ENCODE data around the gene PRKAR1B. TPM values are rescaled to one million over a fixed set of nuclear protein-coding genes. Genes with fewer than 3 reads are reported as not detected.

The PRKAR1B gene
- total RNA-seq, 4 donors from 2014 or later, result 1.2 to 12.5 (median 3.6) TPM

DNA sequence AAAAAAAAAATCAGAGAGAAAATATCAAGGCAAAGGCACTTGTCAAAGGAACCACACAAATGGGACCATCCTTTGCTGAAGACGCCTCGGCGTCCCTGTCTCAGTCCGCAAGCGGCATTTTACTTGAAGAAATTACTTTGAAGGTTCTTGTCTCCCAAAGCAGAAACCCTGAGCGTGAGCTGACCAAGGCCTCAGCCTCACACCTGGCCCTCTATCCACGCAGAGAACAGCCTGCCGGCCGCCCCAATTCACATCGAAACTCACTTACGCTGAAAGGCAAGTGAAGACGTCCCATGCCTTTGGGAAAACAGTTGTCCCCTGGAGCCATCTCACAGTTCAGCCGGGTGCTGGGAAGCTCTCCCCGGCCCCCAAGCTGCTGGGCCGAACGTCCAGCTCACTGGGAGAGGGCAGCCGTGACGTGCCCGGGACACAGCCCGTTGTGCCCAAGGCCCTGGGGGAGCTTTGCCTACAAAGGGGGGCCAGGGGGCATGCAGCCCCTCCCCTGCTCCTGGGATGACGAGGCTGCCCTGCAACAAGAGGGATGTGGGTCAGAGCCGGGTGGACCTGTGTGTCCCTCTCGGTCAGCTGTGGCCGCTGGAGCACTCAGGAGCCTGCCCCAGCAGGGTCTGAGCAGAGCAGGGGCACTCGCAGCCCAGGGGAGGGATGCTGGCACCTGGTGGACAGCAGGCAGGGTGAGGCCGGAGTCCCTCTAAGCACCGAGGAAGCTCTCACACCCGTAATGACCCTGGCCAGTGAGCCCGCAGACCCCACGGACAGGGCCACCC is 157.8 kb downstream of the PRKAR1B start:
- intact Hi-C loops (cut with DNase I; ENCODE audit: low total_unique reads), result no loop called here
- Histone ChIP-seq H3K27me3 (peaks cover 26 to 31% (median 28%) of the 10 kb centered on the region in 3 donors), H3K4me1 (peaks cover 16 to 26% of the 10 kb centered on the region in 2 donors), H3K27ac (peak overlapping the region in 2 of 4 donors; percentile 30 to 33), H3K36me3 (no peaks in the 10 kb centered on the region), H3K9me3 (no peaks in the 10 kb centered on the region), H3K4me3 (no peak overlapping the region)
- in situ Hi-C loops (cut with MboI; ENCODE audit: low sequenced_read_pairs in 4 of 4), result no loop called here
- no peak for ATAC-seq
- no peak for TF ChIP-seq POLR2A (IDR thresholded peaks at IDR 0.05)
- TF ChIP-seq, protein P1, sequence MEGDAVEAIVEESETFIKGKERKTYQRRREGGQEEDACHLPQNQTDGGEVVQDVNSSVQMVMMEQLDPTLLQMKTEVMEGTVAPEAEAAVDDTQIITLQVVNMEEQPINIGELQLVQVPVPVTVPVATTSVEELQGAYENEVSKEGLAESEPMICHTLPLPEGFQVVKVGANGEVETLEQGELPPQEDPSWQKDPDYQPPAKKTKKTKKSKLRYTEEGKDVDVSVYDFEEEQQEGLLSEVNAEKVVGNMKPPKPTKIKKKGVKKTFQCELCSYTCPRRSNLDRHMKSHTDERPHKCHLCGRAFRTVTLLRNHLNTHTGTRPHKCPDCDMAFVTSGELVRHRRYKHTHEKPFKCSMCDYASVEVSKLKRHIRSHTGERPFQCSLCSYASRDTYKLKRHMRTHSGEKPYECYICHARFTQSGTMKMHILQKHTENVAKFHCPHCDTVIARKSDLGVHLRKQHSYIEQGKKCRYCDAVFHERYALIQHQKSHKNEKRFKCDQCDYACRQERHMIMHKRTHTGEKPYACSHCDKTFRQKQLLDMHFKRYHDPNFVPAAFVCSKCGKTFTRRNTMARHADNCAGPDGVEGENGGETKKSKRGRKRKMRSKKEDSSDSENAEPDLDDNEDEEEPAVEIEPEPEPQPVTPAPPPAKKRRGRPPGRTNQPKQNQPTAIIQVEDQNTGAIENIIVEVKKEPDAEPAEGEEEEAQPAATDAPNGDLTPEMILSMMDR (IDR thresholded peaks at IDR 0.05 in 4 of 5, conservative IDR thresholded peaks at IDR 0.05 in 1 of 5), result no peak
- DNase-seq, result no peak

DNA sequence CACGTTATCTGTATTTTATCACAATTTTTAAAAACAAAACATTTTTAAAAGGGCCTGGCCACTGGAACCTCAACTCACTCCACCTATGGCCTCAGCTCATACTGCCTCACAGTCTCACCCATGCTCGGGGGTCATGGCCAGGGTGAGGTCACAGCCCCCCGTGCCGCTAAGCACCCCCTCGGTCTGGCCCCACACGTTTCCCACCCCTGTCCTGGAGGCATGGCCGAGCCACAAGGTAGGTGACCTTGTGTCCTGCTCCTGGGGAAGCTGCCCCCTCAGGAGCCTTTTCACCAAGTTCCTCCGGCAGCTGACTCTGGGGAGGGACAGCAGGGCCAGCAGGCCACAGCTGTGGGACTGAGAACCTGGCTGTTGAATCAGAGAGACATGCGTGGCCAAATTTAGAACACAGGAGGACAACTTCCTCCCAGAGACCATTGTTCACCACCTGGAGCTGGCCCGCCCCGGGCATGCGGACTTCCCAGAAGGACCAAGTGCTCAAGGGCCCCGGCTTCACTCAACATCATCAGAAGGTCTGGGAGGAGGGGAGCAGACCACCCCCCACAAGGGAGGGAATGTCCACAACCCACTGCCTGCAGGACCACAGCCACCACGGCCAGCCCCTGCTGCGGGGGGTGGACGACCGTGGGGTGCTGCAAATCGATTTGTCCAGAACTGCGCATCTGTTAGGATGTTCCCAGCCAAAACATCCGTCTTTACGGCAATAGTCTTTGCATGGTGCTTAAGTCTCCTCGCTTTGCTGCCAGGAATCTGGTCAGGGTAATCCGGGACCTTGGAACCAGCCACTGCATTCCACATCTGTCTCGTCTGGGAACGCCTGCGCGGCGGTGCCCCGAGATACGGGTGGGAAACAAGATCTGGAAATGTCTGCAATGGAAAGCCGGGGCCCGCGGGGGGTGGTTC is 158.8 kb downstream of the PRKAR1B start:
- H3K36me3 ChIP-seq, result no peaks in the 10 kb centered on the region
- TF ChIP-seq, protein P1 (IDR thresholded peaks at IDR 0.05 in 4 of 5, conservative IDR thresholded peaks at IDR 0.05 in 1 of 5), result no peak
- no peak for TF ChIP-seq POLR2A (IDR thresholded peaks at IDR 0.05)
- peaks cover 16 to 21% (median 21%) of the 10 kb centered on the region in 3 donors for H3K27me3 ChIP-seq
- peak overlapping the region; percentile 11 to 33 (median 21) for H3K27ac ChIP-seq
- H3K4me1 ChIP-seq, result peaks cover 16 to 26% of the 10 kb centered on the region in 2 donors
- H3K4me3 ChIP-seq, result no peak overlapping the region
- peak; percentile 37 to 44 for ATAC-seq
- no peaks in the 10 kb centered on the region for H3K9me3 ChIP-seq
- in situ Hi-C loops (cut with MboI; ENCODE audit: low sequenced_read_pairs in 4 of 4) (no loop called here), intact Hi-C loops (cut with DNase I; ENCODE audit: low total_unique reads) (no loop called here)
- no peak for DNase-seq

- Histone ChIP-seq H3K27me3 (peaks cover 8 to 12% (median 12%) of the 10 kb centered on the region in 3 donors), H3K9me3 (no peaks in the 10 kb centered on the region), H3K27ac (no peak overlapping the region), H3K4me1 (peaks cover 16 to 26% of the 10 kb centered on the region in 2 donors), H3K4me3 (no peak overlapping the region), H3K36me3 (no peaks in the 10 kb centered on the region)
- no peak for DNase-seq
- TF ChIP-seq, protein P1 (IDR thresholded peaks at IDR 0.05 in 4 of 5, conservative IDR thresholded peaks at IDR 0.05 in 1 of 5), result no peak
- no peak for TF ChIP-seq POLR2A (IDR thresholded peaks at IDR 0.05)
- intact Hi-C loops (cut with DNase I; ENCODE audit: low total_unique reads), result no loop called here
- ATAC-seq, result no peak
- in situ Hi-C loops (cut with MboI; ENCODE audit: low sequenced_read_pairs in 4 of 4), result no loop called here
These were observed 159.7 kb downstream of the PRKAR1B start for GRCh38 chr7:567305-567883.

DNA sequence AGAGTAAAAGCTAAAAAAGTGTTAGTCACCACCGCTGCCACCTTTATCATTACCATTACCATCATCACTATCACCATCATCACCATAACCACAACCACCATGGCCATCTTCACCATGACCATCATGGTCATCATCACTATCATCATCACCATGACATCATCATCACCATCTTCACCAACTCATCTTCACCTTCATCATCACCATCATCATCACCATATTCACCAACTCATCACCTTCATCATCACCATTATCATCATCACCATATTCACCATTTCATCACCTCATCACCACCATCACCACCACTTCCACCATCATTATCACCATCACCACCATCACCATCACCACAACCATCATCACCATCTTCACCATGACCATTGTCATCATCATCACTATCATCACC is 161.0 kb downstream of the PRKAR1B start:
- peaks cover 9 to 13% of the 10 kb centered on the region in 2 donors for H3K4me1 ChIP-seq
- intact Hi-C loops (cut with DNase I; ENCODE audit: low total_unique reads) (no loop called here), in situ Hi-C loops (cut with MboI; ENCODE audit: low sequenced_read_pairs in 4 of 4) (no loop called here)
- H3K27me3 ChIP-seq, result peaks cover 7 to 12% (median 8%) of the 10 kb centered on the region in 3 donors
- no peak overlapping the region for H3K27ac ChIP-seq
- no peak for ATAC-seq
- TF ChIP-seq, protein P1 (IDR thresholded peaks at IDR 0.05 in 4 of 5, conservative IDR thresholded peaks at IDR 0.05 in 1 of 5), result no peak
- TF ChIP-seq POLR2A (IDR thresholded peaks at IDR 0.05), result no peak
- no peaks in the 10 kb centered on the region for H3K36me3 ChIP-seq
- no peaks in the 10 kb centered on the region for H3K9me3 ChIP-seq
- H3K4me3 ChIP-seq, result no peak overlapping the region
- DNase-seq, result no peak

Data from gastrocnemius medialis (tissue), 4 donors.